HL-60/S4 treated with phorbol 12-myristate 13-acetate at 8.2 ng/mL for 4 days and 3 days (cell line): ENCODE data around the gene FAM83B.
"Not testable (repeated sequence)": the region's sequence is repeated elsewhere in the genome, so short reads cannot be mapped to it uniquely, and the experiment has no call there.

Source experiments
- in situ Hi-C: fragments of 300-500 bp; cut with MboI; formaldehyde crosslinking; loops from 2 replicates; pipeline ENCODE4 v1.15.0; 2022; ENCODE audit warnings: low sequenced_read_pairs

Gene FAM83B

DNA sequence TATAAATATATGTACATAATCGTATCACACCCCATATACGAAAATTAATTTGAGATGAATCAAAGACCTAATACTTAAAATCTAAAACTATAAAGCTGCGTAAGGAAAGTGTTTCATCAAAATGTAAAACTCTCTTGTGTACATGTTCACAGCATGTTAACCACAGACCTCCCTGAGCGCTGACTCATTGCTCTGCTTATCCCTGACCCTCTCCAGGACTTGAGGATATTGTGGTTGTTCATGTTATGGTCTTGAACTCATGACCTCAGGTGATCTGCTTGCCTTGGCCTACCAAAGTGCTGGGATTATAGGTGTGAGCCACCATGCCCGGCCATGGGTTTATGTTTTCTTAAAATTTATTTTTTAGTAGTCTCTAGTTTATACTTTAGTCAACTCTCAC lies 14.2 kb downstream of the FAM83B start:
- in situ Hi-C loops = no loop called here

DNA sequence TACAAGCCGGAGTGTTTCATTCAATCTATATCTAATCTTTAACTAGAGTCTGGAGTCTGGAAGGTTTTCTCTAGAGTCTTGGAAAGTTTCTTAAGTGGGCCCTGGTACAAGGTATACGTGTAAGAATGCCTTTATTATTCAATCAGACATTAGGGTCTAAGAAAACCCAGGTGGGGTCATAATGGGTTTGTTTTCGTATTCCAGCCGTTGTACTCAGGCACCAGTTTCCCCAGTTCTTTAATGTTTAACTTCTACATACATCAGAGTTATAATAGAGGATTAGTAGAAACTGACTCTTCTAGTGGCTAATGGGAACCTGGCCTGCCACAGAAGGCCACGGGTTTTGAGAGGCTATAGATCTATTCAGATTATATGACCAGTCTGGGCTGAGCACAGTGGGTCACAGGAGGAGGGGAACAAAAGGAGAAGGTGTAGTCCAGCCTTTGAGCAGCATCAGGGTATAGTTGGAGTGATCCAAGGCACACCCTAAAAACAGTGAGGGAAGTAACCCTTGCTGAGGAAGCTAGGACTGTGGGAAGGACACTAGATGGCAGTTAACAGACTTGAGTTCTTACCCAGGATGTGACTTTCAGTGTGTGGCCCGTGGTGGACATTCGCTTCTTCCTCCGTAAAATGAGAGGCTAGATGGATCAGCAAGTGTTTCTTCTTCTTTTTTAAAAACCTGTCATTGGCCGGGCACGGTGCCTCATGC lies 15.5 kb downstream of the FAM83B start:
- in situ Hi-C loops = no loop called here

DNA sequence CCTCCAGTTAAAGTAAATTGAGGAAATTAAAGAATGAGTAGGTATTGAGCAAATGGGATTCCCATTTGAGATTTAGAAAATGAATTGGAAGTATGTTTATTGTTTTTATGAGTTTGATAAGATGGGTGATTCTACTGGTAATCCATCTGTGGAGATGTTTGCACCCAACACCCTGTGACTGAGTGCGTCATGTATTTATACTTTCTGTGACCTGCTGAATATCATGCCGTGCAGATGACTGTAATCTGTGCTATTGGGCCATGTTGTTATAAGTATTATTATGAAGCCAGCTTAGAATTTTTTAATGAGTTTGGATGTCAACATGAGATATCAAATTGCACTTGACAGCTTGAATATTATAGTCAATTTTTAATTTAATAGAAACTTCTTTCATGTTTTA lies 17.7 kb downstream of the FAM83B start:
- in situ Hi-C loops = no loop called here

DNA sequence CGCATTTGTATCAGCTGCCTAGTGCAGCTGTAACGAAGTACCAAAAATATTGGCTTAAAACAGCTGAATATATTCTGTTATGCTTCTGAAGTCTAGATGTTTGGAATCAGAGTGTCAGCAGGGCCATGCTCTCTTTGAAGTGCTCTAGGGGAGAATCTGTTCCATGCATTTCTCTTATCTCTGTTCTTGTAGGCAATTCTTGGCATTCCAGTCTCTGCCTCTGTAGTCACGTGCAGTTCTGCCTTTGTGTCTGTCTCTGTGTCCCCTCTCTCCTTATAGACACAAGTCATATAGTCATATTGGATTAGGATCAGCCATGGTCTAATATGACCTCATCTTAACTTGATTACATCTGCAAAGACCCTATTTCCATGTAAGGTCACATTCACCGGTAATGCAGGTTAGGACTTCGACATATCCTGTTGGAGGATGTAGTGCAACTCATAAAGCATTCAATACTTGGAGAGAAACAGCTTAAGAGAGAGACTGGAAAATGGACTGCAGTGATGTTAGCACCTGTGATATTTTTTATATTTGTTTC lies 18.6 kb downstream of the FAM83B start:
- in situ Hi-C loops = no loop called here

DNA sequence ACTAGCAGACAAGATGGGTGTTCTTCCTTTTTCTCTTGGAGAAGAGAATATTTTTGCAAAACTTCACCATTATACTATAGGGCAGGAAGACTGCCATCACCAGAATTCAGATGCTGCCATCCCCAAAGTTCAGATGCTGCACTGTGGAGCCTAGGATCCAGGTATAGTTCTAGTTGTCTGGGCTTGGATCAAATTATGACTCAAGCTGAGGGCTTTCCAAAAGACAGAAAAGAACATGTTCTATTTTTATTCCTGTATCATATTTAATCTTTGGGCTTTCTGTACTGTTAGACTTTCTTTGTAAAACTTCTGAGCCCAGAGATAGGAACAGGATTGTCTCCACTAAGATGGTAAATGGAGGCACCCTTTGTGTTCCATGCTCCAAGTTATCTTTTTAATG lies 22.0 kb downstream of the FAM83B start:
- in situ Hi-C loops = no loop called here

DNA sequence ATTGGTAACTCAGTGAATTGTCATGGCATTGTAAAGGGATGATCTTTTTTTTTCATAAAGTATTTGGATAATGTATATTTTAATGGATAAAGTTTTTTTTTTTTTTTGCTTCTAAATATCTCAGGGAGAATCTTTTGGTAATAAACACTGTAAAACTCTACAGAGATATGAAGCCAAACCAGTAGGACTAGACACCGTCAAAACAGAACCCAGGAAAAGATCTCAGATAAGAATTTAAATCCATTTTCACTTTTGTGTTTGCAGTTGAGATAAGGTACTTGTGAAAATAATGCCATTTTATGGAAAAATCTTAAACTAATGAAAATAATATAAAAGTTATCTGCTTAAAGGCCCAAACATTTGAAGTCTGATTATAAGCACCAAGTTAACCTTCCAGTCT lies 27.0 kb downstream of the FAM83B start:
- in situ Hi-C loops = no loop called here

DNA sequence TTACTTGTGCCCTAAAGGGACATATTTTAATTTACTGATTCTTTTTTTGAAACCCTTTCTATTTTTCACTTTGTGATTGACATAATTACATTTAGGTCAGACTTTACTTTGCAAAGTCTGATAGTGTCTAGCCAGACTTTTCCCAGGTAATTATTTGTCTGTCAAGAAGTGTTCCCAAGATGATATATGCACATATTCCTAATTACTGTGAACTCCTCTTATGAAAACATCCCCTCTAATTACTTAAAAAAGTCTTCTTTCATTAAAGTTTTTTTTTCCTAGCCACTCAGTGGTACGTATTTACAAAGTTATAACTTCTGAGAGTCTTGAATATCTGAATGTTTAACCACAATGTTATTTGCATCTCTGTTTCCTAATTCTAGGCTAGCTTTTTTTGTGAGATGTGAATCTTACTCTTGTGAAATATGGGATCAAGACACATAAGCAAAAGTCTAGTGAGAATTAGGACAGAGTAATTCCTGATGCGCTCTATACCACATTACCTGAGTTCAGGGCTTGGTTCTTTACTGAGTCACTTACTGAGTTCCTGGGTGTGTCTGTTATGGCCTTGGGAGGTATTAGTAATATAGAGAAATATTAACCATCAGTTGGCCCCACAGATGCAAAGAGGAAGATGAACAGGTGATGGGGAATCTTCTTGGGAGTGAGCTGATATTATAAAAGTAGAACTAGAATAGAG lies 27.9 kb downstream of the FAM83B start:
- in situ Hi-C loops = no loop called here

GRCh38 chr6:54875539-54875938 lies 29.0 kb downstream of the FAM83B start:
- in situ Hi-C loops = no loop called here

DNA sequence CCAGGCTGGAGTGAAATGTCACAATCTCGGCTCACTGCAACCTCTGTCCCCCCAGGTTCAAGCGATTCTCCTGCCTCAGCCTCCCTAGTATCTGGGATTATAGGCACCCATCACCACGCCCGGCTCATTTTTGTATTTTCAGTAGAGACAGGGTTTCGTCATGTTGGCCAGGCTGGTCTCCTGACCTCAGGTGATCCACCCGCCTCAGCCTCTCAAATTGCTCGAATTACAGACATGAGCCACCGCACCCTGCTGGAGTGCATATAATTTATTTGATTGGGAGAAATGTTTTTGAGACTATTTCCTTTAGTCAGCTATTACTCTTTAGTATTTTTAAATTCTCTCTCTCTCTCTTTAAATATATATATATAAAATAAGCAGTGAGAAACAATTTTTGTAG lies 29.8 kb downstream of the FAM83B start:
- in situ Hi-C loops = no loop called here

- in situ Hi-C loops = no loop called here
These were observed 30.3 kb downstream of the FAM83B start for GRCh38 chr6:54876871-54877270.

GRCh38 chr6:54877713-54878317 lies 31.2 kb downstream of the FAM83B start:
- in situ Hi-C loops = no loop called here

- in situ Hi-C loops = no loop called here
These were observed 32.1 kb downstream of the FAM83B start for GRCh38 chr6:54878718-54879117.

GRCh38 chr6:54879188-54879985 lies 32.8 kb downstream of the FAM83B start:
- in situ Hi-C loops = no loop called here

DNA sequence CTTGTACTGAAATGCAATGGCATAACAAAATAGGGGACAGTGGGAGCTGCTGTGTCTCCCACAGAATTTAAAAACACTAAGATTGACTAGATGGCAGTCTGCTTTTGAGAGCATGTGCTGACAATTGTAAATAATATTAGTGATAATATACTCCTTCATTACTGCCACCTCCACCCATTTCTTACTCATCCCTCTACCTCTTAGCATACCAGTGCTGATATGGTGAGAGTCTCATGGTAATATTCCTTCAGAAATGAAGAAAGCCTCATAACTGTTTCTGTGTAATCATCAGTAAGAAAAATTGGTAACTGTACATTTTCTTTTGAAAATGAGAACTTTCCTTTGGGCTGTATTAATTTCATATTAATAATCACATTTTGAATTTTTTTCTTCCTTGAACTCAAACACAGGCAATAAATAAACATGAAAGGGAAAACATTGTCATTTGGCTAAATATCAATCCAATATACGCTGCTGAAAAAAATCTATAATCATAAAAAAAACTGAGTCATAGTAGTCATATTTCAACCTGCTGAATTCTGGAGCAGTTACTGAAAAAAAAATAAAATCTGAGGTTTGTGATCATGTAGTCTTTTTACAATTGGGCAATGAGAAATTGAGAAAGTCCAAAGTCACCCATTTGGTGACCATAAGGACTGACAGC lies 34.6 kb downstream of the FAM83B start:
- in situ Hi-C loops = no loop called here

DNA sequence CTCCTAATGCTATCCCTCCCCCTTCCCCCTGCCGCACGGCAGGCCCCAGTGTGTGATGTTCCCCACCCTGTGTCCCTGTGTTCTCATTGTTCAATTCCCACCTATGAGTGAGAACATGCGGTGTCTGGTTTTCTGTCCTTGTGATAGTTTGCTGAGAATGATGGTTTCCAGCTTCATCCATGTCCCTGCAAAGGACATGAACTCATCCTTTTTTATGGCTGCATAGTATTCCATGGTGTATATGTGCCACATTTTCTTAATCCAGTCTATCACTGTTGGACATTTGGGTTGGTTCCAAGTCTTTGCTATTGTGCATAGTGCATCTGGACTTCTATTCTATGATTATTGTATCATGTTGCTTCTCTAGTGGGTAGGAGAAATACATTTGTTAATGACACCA lies 35.3 kb downstream of the FAM83B start:
- in situ Hi-C loops = not testable (repeated sequence)

- in situ Hi-C loops = no loop called here
These were observed 40.5 kb downstream of the FAM83B start for GRCh38 chr6:54886932-54887584.

GRCh38 chr6:54891536-54891935 lies 45.0 kb downstream of the FAM83B start:
- in situ Hi-C loops = no loop called here

- in situ Hi-C loops = no loop called here
These were observed 46.3 kb downstream of the FAM83B start for GRCh38 chr6:54892831-54893230.

GRCh38 chr6:54893818-54894217 lies 47.2 kb downstream of the FAM83B start:
- in situ Hi-C loops = no loop called here

- in situ Hi-C loops = no loop called here
These were observed 49.7 kb downstream of the FAM83B start for GRCh38 chr6:54896302-54896701.
